Activated effector memory CD4-positive, alpha-beta T cell treated with anti-CD3 and anti-CD28 coated beads, Interleukin-2, amount 50 U/mL, for 16 hours (primary cell): ENCODE results near the gene PRR7.

Source experiments
- DNase-seq: peaks from one replicate; pipeline ENCODE4 v3.0.0-alpha.2; 2020

Gene PRR7

DNA sequence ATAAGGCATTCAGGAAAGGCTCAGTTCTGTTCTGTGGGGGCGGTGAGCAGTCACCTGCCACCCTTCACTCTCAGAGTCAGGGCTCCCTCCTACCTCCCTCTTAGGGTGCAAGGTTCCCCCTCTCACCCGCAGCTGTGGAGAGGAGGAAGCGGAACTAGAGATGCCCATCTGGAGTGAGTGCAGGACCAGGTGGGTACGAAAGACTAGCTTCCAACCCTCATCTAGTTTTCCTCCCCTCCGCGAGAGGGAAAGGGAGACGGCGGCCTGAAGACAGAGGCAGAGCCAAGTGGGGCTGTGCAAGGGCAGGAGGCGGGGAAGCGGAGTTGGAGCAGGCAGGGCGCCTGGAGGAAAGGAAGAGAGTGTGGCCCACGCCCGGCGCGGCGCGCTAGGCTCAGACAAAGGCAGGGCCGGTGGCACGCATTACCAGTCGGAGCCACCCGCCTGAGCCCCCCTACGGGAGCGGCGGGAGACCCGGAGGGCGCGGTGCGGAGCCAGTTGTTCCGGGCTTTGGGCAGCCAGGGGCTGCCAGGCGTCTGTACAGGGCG lies 7.3 kb downstream of the PRR7 start:
- no peak for DNase-seq

DNA sequence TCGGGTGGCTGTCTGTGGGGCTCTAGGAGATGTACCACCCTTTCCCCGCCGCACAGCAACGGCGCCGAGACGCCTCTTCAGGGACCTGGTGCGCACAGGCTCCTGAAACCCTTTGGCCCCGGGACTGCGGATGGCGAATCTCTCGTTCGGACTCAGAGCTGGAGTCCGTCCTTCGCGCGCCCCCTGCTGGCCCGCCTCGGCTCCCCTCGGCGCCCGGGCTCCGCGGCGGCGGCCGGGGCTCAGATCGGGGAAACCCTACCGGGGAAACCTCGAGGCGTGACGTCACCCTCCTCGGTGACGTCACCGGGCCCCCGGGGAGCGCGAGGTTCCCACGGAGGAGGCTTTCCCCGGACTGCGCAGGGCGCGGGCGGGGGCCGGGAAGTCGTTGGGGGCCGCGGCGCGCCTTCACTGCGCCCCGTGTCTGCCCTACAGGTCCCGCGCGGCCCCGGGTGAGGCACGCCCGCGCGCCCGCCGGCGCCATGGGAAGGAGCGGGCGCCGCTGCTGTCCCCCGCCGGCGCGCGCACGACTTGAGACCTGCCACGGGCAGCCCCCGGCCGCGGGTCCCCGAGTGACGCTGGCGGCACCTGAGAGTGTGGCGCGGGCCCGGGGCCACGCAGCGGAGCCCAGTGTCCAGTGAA lies 7.9 kb downstream of the PRR7 start:
- peak; percentile 99 for DNase-seq

DNA sequence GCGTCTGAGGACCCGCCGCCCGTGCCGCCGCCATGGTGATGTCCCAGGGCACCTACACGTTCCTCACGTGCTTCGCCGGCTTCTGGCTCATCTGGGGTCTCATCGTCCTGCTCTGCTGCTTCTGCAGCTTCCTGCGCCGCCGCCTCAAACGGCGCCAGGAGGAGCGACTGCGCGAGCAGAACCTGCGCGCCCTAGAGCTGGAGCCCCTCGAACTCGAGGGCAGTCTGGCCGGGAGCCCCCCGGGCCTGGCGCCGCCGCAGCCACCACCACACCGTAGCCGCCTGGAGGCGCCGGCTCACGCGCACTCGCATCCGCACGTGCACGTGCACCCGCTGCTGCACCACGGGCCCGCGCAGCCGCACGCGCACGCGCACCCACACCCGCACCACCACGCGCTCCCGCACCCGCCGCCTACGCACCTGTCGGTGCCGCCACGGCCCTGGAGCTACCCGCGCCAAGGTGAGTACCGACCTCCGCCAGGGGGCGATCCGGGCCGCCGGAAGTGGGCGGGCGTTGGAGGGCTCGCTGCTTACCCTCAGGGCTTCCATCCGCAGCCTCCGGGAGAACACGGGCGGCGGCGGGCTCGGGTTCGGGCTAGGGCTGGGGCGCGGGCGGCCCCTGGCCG lies 8.5 kb downstream of the PRR7 start:
- peak; percentile 98 for DNase-seq

DNA sequence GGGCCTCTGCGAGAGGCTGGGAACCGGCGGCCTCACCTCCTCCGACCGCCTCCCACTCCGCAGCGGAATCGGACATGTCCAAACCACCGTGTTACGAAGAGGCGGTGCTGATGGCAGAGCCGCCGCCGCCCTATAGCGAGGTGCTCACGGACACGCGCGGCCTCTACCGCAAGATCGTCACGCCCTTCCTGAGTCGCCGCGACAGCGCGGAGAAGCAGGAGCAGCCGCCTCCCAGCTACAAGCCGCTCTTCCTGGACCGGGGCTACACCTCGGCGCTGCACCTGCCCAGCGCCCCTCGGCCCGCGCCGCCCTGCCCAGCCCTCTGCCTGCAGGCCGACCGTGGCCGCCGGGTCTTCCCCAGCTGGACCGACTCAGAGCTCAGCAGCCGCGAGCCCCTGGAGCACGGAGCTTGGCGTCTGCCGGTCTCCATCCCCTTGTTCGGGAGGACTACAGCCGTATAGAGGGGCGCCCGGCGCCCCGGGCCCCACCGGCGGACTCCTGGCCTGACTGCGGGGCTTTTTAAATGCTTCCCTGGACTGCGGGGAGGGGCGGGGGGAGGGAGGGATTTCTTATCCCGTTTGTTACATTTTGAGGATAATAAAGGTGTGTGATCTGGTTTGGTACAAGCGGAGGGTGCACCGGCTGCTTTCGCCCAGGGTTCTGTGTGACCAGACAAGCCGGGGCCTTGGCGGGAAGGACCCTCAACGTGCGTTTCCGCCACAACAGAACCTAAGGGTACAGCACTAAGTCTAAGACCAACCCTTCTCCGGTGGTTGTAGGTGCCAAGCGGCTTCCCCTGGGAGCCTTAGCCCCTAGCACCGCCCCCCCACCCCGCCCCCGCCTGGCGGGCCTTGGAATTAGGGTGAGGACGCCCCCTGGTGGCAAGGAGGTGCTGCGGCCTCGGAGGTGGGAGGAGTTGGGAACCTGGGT lies 9.3 kb downstream of the PRR7 start:
- DNase-seq = peak; percentile 98

DNA sequence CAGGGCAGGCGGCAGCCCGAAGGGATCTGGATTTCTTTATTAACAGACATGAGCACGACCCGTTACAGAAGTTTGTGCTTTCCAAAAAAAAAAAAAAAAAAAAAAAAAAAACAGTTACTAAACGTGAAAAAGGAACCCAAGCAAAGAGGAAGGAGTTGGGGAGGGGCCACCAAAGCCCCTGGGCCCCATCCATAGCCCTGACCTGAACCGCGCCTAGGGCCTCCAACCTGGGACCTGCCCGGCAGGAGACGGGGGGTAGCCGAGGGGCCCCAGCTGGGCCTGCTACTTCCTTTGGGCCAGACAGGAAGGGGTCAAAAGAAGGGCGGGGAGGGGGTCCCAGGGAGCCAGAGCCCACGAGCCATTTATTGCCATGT lies 10.0 kb downstream of the PRR7 start:
- DNase-seq = no peak

DNA sequence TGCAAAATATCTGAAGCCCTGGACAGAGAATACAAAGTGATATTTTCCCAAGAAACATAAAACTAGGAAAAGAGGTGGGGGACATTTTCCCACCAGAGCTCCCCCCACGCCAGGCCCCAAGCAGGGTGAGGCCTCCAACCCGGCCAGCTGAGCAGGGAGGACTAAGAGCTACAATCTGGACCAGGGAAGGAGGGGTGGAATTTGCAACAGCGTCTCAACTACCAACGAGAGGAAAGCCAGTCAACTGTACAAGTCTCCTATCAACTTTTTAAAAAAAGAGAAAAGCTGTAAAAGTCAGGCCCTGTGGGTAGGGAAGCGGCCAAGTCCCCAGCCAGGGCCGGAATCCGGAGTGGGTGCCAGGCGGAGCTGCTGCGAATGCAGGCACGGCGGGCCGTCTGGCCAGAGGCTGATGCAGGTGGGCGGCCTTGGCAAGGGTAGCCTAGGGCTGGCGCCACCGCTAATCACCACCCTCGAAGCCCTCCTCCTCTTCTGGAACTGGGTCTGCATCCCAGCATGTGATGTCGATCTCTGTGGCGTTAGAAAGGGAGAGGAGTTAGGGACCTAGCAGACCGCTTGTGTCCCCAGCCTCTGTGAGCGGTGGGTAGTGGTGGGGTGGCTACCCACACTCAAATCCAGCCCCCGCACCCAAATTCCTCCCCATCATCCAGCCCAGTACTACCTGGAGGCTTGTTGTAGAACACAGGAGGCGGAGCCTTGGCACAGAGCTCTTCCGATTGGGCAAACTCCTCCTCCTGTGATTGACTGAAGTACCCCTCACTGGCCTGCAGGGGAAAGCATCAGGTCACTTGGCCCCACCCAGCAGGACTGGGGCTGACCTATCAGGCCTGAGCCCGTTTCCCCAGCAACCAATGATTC lies 10.6 kb downstream of the PRR7 start:
- peak; percentile 80 for DNase-seq

DNA sequence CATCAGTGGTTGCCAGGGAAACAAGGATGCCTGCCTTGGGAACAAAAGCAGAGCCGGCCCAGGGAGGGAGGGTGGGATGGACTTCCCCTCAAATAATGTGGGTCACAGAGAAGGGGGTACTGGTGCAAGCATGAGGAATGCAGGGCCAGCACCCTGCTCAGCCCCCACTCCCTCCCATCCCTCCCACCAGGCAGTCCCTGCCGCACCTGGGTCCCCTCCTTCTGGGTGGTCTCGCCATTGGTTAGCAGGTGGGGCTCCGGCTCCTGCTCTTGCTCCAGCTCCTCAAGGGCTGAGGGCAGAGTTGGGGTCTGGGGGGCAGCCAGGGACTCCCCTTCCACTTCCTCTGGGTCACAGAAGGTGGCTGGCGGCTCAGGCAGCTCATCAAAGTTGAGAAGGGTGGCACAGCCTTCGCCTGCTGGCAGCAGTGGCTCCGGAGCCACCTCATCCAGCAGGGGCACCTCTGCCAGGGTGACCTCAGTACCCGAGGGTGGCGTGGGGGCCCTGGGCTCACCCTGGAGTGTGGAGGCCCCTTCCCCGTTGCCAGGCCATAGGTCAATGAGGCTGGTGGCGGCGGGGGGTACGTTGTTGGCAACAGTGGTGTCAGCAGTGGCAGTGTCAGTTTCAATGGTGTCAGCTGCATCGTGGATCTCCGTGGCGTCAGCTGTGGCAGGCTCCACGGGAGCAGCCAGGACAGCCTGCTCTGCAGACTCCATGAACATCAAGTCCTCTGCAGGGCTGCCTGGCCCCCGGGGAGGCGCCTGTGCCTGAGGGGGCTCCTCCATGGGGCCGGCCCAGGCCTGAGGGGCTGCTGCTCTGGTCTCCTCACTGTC lies 11.5 kb downstream of the PRR7 start:
- DNase-seq = no peak

DNA sequence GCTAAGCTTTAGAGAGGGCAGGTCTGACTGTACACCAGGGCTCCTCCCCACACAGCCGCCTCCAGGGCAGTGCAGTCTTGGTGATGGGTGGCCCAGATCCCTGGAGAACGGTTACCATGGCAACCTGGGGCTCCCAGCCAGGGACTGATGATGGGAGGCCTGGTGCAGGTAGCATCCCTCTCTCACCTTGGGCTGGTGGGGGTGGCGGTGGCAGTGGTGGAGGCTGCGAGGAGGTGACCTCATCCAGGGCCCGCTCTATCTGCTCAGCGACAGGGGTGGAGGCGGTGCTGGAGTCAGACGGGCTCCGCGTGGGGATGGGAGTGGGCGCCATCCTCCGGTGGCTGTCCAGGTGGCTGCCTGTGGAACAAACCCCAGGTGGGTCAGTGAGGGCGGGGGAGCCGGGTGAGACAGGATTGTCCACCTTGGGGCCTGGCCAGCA lies 12.3 kb downstream of the PRR7 start:
- DNase-seq = no peak

DNA sequence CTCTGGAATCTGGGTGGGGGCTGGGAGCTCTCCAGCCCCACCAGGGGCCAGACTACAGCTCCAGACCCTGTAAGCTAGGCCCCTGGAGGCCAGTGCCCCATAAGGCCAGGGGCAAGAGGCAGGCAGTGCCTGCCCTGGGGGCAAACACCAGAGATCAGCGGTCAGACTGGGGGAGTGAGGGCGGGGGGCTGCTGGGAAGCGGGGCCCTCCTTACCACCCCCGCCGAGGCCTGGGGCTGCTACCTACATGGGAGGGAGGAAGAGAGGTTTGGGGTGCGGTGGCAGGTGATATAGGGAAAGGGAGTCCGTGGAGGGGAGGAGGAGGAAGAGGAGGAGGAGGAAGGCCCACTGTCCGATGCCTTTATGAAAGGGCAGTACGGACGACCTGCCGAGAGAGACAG lies 12.7 kb downstream of the PRR7 start:
- no peak for DNase-seq

DNA sequence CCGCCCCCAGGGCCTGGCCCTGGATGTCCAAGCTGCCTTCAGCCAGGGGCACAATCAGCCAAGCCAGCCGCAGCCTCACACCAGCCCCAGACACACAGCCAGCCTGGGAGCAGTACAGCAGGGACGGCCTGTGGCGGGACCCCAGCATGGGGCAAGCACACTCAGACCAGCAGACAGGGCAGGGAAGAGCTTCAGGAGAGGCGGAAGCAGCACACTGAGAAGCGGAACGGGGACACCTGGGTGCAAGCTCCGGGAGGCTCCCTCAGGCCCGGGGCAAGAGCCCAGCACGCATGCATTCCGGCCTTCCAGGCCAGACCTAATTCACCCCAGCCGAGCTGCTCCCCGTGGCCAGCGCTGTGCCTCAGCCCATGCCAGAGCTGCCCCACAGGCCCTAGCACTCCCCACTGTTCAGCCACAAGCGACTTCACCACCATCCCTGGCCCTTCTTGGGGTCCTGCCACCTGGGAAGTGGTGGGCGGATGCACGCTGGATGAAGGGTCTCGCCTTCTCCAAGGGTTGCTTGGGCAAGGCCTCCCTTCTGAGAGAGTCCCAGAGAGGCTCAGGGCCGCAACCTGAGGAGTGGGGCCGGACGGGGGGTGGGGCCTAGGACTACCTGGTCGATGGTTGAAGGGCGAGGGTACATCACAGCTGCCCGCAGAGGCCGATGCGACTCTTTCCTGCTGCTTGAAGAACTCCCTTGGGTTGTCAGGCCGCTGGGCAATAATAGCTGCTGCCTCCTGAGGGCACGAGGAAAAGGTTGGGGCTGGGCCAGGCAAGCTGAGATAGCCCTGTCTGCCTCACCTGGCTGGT lies 13.4 kb downstream of the PRR7 start:
- DNase-seq = no peak

DNA sequence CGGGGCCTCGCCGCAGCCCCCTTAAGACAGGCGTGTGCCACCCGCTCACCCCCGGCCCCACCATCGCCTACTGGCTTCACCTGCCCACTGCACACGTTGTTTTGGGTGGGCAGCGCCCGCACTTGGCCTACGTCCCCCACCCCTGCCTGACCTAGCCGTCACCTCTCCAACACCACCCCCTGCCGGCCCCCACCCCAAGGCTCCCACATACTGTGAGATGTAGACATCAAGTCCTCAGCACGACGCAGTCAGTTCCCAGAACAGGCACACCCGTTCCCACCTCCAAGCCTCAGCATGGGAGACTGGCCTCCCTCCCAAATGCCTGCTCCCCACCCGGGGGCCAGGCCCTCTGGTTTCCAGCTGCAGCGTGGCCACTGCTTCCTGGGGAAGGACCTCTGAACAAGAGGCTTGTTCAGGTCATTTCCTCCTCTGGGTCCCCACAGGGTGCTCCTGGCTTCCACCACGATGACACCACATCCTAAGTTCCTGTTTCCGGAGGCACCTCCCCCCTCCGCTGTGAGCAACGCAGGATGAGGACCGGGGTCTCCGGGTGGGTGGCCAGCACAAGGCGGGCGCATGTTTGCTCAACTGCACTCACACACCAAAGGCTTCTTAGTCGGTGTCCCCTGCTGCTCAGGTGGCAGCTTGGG lies 15.5 kb downstream of the PRR7 start:
- no peak for DNase-seq

DNA sequence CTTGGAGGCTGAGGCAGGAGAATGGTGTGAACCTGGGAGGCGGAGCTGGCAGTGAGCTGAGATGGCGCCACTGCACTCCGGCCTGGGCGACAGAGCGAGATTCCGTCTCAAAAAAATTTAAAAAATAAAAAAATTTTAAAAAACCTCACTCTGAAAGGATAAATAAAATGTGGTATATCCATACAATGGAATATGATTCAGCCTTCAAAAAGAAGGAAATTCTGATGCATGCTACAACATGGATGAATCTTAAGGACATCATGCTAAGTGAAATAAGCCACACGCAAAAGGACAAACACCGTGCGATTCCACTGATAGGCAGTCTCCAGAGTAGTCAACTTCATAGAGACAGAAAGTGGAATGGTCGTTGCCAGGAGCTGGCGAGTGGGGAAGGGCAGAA lies 18.4 kb downstream of the PRR7 start:
- no peak for DNase-seq

DNA sequence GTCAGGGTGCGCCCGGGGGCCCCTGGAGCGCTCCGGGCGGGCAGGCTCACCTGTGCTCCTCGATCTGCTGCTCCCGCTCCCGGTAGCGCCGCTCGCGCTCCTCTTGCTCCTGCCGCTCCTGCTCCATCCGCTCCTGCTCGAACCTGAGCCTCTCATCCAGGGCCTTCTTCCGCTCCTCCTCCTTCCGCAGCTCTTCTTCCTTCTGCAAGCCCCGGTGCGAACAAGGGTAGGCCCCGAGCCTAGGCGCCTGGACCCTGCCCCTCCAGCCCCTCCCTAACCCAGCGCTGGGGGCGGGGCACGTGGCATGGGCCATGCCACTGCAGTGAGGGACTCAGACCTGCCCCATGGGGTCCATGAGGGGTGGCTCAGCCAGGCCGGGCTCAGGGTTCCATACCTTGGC lies 20.2 kb downstream of the PRR7 start:
- no peak for DNase-seq

DNA sequence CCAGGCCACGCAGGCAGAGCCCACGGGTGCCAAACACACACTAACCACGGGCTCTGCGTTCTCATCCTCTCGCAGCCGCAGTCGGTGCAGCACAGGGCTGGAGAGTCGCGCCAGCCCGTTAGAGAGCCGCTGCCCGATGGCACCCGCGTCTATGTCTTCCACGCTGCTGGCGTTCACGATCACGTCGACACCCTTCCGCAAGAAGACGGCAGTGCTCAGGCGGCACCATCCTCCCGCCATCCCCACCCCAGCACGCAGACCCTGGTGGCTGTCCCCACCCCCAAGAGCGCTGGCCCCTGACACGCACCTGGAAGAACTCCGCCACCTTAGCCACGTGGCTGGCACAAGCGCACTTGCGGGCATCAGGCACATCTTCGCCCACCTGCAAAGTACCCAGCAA lies 20.8 kb downstream of the PRR7 start:
- DNase-seq = no peak

DNA sequence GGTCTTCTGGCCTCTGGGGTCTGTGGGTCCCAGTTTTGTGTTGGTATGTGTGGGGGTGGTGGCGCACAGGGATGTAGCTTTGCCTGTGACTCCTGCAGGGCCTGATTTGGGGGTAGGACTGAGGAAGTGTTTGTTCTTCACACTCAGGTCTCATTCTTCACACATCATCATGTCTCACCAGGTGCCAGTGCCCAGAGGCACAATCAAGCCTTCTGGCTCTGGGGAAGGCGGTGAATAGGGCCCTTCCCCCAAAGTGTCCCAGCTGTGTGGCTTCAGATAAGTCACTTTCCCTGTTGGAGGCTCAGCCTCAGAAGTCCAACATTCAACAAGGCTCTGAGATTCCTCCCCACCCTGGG lies 21.7 kb downstream of the PRR7 start:
- no peak for DNase-seq

DNA sequence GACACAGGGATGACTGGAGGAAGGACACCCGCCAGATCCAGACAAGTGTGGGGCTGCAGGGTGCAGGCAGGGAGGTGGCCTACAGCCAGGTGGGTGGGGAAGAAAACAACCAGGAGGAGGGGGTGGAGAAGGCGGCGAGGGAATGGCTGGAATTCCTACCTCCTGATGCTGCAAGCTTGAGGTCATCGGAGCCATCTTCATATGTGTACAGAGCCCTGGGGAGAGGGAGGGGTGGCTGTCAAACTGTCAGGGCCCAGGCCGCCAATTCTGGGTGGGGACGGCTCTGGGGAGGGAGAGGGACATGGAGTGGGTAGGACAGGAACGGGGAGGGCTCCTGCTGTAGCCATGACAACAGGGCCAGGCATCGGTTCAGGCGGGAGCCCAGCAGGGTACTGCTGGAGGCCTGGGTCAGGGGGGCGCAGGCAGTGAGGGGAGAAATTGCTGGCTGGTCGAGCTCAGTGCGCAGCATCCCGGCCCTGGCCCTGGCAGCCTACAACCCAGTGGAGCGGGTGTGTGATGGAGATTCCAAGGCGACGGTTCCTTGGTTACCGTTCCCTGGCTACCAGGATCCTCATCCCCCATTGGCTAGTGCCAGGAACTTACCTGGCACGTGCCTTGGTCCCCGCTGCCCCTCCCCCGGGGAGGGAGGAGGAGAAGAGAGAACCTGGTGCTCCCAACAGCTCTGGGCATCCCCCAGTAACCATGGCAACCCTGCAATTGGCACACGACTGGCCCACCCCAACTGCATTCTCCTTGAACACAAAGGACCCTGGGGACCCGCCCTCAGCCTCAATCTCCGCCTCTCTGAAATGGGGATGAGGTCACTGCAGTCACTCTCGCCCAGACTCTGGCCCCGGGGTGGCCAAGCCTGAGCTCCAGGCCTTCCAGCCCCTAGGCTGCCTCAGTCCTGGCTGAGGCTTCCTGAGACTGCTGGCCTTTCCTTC lies 22.3 kb downstream of the PRR7 start:
- DNase-seq = no peak

DNA sequence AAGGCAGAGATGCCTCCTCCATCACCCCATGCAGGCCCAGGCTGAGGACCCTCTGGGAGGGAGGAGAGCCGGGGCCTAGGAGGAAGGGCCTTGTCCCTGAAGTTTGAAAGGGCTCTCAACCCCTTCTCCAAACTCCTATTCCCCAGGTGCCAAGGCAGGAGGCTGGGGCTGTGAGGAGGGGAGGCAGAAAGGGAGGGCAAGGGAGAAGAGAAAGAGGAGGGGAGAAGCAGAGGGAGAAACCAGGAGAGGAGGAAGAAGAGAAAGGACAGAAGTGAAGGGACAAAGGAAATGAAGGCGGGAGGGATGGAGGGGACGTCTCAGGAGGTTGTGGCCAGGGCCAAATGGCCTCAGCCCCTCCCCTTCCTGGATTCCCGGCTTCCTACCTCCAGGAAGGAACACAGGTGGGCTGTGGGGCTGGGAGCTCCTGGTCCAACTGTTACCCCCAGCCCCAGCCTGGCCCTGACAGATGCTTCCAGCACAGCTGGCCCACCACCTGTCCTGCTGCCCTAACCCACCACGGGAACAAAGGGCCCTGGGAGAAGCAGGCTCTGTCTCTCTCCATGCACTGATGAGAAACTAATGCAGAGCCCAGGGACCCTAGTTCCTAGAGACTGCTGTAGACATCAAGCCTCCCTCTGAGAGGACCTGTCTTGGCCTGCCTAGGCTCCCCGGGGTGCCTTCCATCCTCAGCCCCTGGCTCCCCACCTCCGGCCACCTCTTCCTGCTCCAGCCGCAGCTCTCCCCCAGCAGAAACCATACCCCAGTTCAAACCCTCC lies 23.3 kb downstream of the PRR7 start:
- no peak for DNase-seq

DNA sequence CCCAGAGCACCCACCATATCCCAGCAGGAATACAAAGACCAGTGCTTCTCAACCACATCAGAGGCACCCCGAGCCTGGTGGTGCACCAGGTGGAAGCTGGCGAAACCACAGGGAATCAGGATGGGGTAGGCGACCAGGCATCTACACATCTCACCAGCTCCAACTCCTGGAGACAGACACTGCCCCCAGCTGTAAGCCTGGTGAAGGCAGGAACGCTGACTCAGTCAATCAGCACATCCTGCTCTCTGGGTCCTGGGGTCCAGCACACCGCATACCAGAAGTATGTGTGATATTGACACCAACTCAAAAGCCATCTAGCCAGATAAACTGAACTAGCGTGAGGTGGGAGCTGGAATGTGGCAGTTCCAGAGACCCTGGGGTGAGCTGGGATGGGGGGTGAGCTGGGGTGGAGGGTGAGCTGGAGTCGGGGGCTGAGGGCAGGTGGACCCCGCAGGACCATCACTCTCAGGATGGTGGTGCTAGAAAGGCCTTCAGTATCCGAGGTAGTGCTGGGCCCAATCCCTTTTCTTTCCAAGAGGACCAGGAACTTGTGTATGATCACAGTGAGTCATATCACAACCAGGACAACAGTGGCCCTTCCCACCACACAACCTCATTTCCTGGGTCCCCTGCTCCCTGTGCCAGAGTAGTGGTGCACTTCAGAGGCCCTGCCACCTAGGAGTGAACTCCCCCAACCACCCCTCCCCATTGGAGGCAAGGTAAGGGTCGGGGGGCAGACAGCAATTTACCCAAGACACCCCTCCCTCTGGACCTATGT lies 24.3 kb downstream of the PRR7 start:
- no peak for DNase-seq
